Endothelial cell (in vitro differentiated cells): ENCODE results near the gene COPS7A. TPM values are rescaled to one million over a fixed set of nuclear protein-coding genes. Genes with fewer than 3 reads are reported as not detected.

Source experiments
- DNase-seq: peaks from one replicate; pipeline ENCODE4 v3.0.0; 2021; ENCODE audit warnings: low spot score
- H3K27ac Mint-ChIP-seq: one replicate; pipeline ENCODE4 v1.8.0; 2021; ENCODE audit warnings: mixed read lengths, inconsistent platforms; ENCODE audit not compliant: unreplicated experiment
- H3K27me3 Mint-ChIP-seq: one replicate; pipeline ENCODE4 v1.8.0; 2021; ENCODE audit warnings: mild to moderate bottlenecking, moderate library complexity, mixed read lengths, inconsistent platforms; ENCODE audit not compliant: unreplicated experiment
- H3K36me3 Mint-ChIP-seq: one replicate; pipeline ENCODE4 v1.8.0; 2021; ENCODE audit warnings: mild to moderate bottlenecking, low read depth, mixed read lengths, inconsistent platforms; ENCODE audit not compliant: unreplicated experiment
- H3K4me1 Mint-ChIP-seq: one replicate; pipeline ENCODE4 v1.8.0; 2021; ENCODE audit warnings: mild to moderate bottlenecking, mixed read lengths, inconsistent platforms; ENCODE audit not compliant: unreplicated experiment
- H3K4me3 Mint-ChIP-seq: one replicate; pipeline ENCODE4 v1.8.0; 2021; ENCODE audit warnings: mild to moderate bottlenecking, mixed read lengths, inconsistent platforms; ENCODE audit not compliant: unreplicated experiment
- H3K9me3 Mint-ChIP-seq: one replicate; pipeline ENCODE4 v1.8.0; 2021; ENCODE audit warnings: mixed read lengths, inconsistent platforms; ENCODE audit not compliant: unreplicated experiment
- CTCF ChIP-seq: fragments of 200-600 bp; sonication (generic); IDR thresholded peaks from one replicate; pipeline ENCODE4 v1.5.0; 2021; ENCODE audit warnings: antibody characterized with exemption; ENCODE audit not compliant: unreplicated experiment
- total RNA-seq: library from RNA; stranded (reverse); fragmentation: NEBNext Ultra II Directional; extraction: Animal tissue kit (Norgen Biotek cat#: 25700); gene quantifications from one replicate; pipeline ENCODE4 v1.2.1, GENCODE V29; 2021; ENCODE audit not compliant: unreplicated experiment

Gene COPS7A
- total RNA-seq, 1 donor from 2014 or later = 25.1 TPM

GRCh38 chr12:6763380-6763779 is 39.5 kb downstream of the COPS7A start:
- Mint-ChIP-seq H3K27ac (peak overlapping the region; percentile 70), H3K4me3 (no peak overlapping the region), H3K36me3 (peaks cover 11% of the 10 kb centered on the region), H3K9me3 (no peaks in the 10 kb centered on the region), H3K4me1 (peaks cover 46% of the 10 kb centered on the region), H3K27me3 (peaks cover 32% of the 10 kb centered on the region)
- no peak for DNase-seq
- no peak for TF ChIP-seq CTCF

- peak overlapping the region; percentile 87 for H3K4me3 Mint-ChIP-seq
- H3K4me1 Mint-ChIP-seq = peaks cover 48% of the 10 kb centered on the region
- H3K27me3 Mint-ChIP-seq = peaks cover 30% of the 10 kb centered on the region
- peaks cover 18% of the 10 kb centered on the region for H3K36me3 Mint-ChIP-seq
- H3K9me3 Mint-ChIP-seq = no peaks in the 10 kb centered on the region
- TF ChIP-seq CTCF = no peak
- DNase-seq = peak; percentile 80
- peak overlapping the region; percentile 90 for H3K27ac Mint-ChIP-seq
These were observed 40.4 kb downstream of the COPS7A start for GRCh38 chr12:6764011-6764828.

- Mint-ChIP-seq H3K9me3 (no peaks in the 10 kb centered on the region), H3K36me3 (peaks cover 18% of the 10 kb centered on the region), H3K4me1 (peaks cover 51% of the 10 kb centered on the region), H3K27me3 (peaks cover 30% of the 10 kb centered on the region), H3K4me3 (peak overlapping the region; percentile 87), H3K27ac (peak overlapping the region; percentile 90)
- DNase-seq = no peak
- no peak for TF ChIP-seq CTCF
These were observed 41.3 kb downstream of the COPS7A start for GRCh38 chr12:6765048-6765633.

- Mint-ChIP-seq H3K4me1 (peaks cover 56% of the 10 kb centered on the region), H3K27me3 (peaks cover 31% of the 10 kb centered on the region), H3K27ac (peak within 1 kb of the TSS; percentile 90), H3K4me3 (peak within 1 kb of the TSS; percentile 99), H3K36me3 (peaks cover 24% of the 10 kb centered on the region), H3K9me3 (no peaks in the 10 kb centered on the region)
- TF ChIP-seq CTCF = no peak
- peak; percentile 79 for DNase-seq
These were observed 42.1 kb downstream of the COPS7A start, which contains the start of gene PTMS for GRCh38 chr12:6765634-6766581. PTMS (plus strand) TSS chr12:6766363; CDS start chr12:6766706, 343 bp downstream.
